Trophoblast cell (in vitro differentiated cells and primary cell): ENCODE data around the gene ATM.

Source experiments
- DNase-seq, 2 donors: peaks; one replicate each; pipeline ENCODE4 v3.0.0-alpha.2; 2016
- H2AFZ ChIP-seq: 2 replicates; pipeline ENCODE4 v1.6.1; 2013; ENCODE audit warnings: low read length, moderate library complexity, mild to moderate bottlenecking; ENCODE audit not compliant: insufficient read depth, poor library complexity
- H2AK5ac ChIP-seq: 2 replicates; pipeline ENCODE4 v1.6.1; 2013; ENCODE audit warnings: mild to moderate bottlenecking, low read length
- H2BK120ac ChIP-seq: 2 replicates; pipeline ENCODE4 v1.6.1; 2013; ENCODE audit warnings: low read length, mild to moderate bottlenecking, moderate library complexity; ENCODE audit not compliant: insufficient read depth, poor library complexity
- H2BK12ac ChIP-seq: 2 replicates; pipeline ENCODE4 v1.6.1; 2013; ENCODE audit warnings: mild to moderate bottlenecking, low read length, moderate library complexity
- H2BK5ac ChIP-seq: 2 replicates; pipeline ENCODE4 v1.6.1; 2013; ENCODE audit warnings: low read length, low read depth, moderate library complexity, mild to moderate bottlenecking; ENCODE audit not compliant: poor library complexity
- H3K14ac ChIP-seq: 2 replicates; pipeline ENCODE4 v1.6.1; 2013; ENCODE audit warnings: mild to moderate bottlenecking, low read length
- H3K18ac ChIP-seq: 2 replicates; pipeline ENCODE4 v1.6.1; 2013; ENCODE audit warnings: mild to moderate bottlenecking, low read length
- H3K23ac ChIP-seq: 2 replicates; pipeline ENCODE4 v1.6.1; 2013; ENCODE audit warnings: low read length
- H3K27ac ChIP-seq: 2 replicates; pipeline ENCODE4 v1.5.1; 2013; ENCODE audit warnings: low read depth, mild to moderate bottlenecking, inconsistent platforms, low read length, moderate library complexity
- H3K27me3 ChIP-seq: 2 replicates; pipeline ENCODE4 v1.6.1; 2013; ENCODE audit warnings: inconsistent platforms, mild to moderate bottlenecking, low read length, moderate library complexity; ENCODE audit not compliant: insufficient read depth
- H3K36me3 ChIP-seq, 2 experiments: 1 replicate in 1 of 2; 2 replicates in 1 of 2; pipeline ENCODE4 v1.6.1; 2013; ENCODE audit warnings: low read length in 2 of 2, mild to moderate bottlenecking in 2 of 2, moderate library complexity in 1 of 2; ENCODE audit not compliant: insufficient read depth in 2 of 2, control insufficient read depth in 1 of 2
- H3K4ac ChIP-seq: 2 replicates; pipeline ENCODE4 v1.6.1; 2013; ENCODE audit warnings: low read depth, mild to moderate bottlenecking, low read length, moderate library complexity
- H3K4me1 ChIP-seq, 2 experiments: 1 replicate in 1 of 2; 2 replicates in 1 of 2; pipeline ENCODE4 v1.6.1; 2013; ENCODE audit warnings: low read length in 2 of 2, mild to moderate bottlenecking in 2 of 2, moderate library complexity in 1 of 2; ENCODE audit not compliant: insufficient read depth in 2 of 2, control insufficient read depth in 1 of 2
- H3K4me2 ChIP-seq: 2 replicates; pipeline ENCODE4 v1.6.1; 2013; ENCODE audit warnings: inconsistent platforms, mild to moderate bottlenecking, low read length, moderate library complexity
- H3K4me3 ChIP-seq: 2 replicates; pipeline ENCODE4 v1.5.1; 2013; ENCODE audit warnings: mild to moderate bottlenecking, low read depth, low read length, inconsistent platforms
- H3K79me1 ChIP-seq: one replicate; pipeline ENCODE4 v1.6.1; 2013; ENCODE audit warnings: low read length
- H3K79me2 ChIP-seq: 2 replicates; pipeline ENCODE4 v1.6.1; 2013; ENCODE audit warnings: low read length, mild to moderate bottlenecking; ENCODE audit not compliant: control insufficient read depth, insufficient read depth, poor library complexity
- H3K9ac ChIP-seq: 2 replicates; pipeline ENCODE4 v1.6.1; 2013; ENCODE audit warnings: mild to moderate bottlenecking, low read length
- H3K9me3 ChIP-seq: 2 replicates; pipeline ENCODE4 v1.6.1; 2013; ENCODE audit warnings: low read depth, mild to moderate bottlenecking, control low read depth, inconsistent platforms, low read length; ENCODE audit not compliant: insufficient read depth
- H4K12ac ChIP-seq: 2 replicates; pipeline ENCODE4 v1.6.1; 2013; ENCODE audit warnings: low read depth, mild to moderate bottlenecking, low read length, moderate library complexity
- H4K8ac ChIP-seq: 2 replicates; pipeline ENCODE4 v1.6.1; 2013; ENCODE audit warnings: low read depth, mild to moderate bottlenecking, low read length, moderate library complexity
- H4K91ac ChIP-seq: one replicate; pipeline ENCODE4 v1.6.1; 2013; ENCODE audit warnings: low read depth, mild to moderate bottlenecking, low read length, moderate library complexity
- WGBS: extraction: QIAGEN DNeasy Blood & Tissue Kit; methylation state at CpG from one replicate; pipeline ENCODE4 v1.1.7; 2013; ENCODE audit warnings: missing lambda C conversion rate; ENCODE audit not compliant: insufficient read length, insufficient coverage; ENCODE audit errors: extremely low coverage; 5-methylcytosine and 5-hydroxymethylcytosine counted together

Gene ATM

DNA sequence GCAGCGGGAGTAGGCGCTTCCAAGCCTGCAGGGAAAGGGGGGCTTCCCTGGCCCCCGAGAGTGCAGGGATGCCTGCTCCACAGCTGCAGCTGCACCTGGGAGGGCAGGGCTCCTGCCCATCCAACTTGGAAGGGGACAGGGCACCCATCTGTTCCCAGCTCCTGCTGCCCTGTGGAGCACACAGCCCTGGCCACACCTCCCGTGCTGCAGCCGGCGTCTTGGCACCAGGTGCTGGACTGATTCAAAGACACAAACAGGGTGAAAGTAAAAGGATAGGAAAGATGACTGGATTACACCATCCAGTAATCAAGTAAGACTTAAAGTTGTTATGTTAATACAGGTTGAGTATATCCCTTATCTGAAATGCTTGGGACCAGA lies 15.2 kb upstream of the ATM start:
- no peak overlapping the region for H4K8ac ChIP-seq

DNA sequence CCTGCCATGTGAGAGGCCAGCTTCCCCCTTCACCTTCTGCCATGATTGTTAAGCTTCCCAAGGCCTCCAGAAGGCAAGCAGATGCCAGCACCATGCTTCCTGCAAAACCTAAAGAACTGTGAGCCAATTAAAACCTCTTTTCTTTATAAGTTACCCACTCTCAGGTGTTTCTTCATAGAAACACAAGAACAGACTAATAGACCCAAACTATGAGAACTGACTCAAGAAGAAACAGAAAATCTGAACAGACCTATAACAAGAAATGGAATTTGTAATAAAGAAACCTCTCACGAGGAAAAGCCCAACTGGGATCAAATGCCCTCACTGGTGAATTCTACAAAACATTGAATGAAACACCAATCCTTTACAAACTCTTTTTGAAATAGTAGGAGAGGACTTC lies 12.4 kb upstream of the ATM start:
- no CpG with 5 or more reads among the region's 1 CpG for WGBS
- Histone ChIP-seq H2AK5ac (no peak overlapping the region), H2BK5ac (no peak overlapping the region)

More for the DNA sequence above, 15.2 kb upstream of the ATM start:
- H2BK12ac ChIP-seq: no peak overlapping the region
- H3K79me1 ChIP-seq: peaks cover 1% of the 10 kb centered on the region
- peaks cover 30 to 43% of the 10 kb centered on the region in 2 experiments for H3K36me3 ChIP-seq
- no peak for DNase-seq
- H2BK5ac ChIP-seq: no peak overlapping the region
- no peak overlapping the region for H3K9ac ChIP-seq
- H3K4me1 ChIP-seq: peaks cover 5 to 9% of the 10 kb centered on the region in 2 experiments
- H2AFZ ChIP-seq: no peak overlapping the region
- no peak overlapping the region for H3K23ac ChIP-seq
- no peaks in the 10 kb centered on the region for H3K79me2 ChIP-seq
- H3K18ac ChIP-seq: no peak overlapping the region
- no peak overlapping the region for H4K91ac ChIP-seq
- no peak overlapping the region for H2BK120ac ChIP-seq
- no peak overlapping the region for H3K4me2 ChIP-seq
- H3K4ac ChIP-seq: no peak overlapping the region
- H3K27ac ChIP-seq: no peak overlapping the region
- H3K14ac ChIP-seq: no peak overlapping the region
- no peak overlapping the region for H2AK5ac ChIP-seq
- WGBS: no CpG with 5 or more reads among the region's 6 CpGs
- no peak overlapping the region for H3K4me3 ChIP-seq
- H3K9me3 ChIP-seq: peaks cover 13% of the 10 kb centered on the region
- no peak overlapping the region for H4K12ac ChIP-seq
- H3K27me3 ChIP-seq: no peaks in the 10 kb centered on the region

DNA sequence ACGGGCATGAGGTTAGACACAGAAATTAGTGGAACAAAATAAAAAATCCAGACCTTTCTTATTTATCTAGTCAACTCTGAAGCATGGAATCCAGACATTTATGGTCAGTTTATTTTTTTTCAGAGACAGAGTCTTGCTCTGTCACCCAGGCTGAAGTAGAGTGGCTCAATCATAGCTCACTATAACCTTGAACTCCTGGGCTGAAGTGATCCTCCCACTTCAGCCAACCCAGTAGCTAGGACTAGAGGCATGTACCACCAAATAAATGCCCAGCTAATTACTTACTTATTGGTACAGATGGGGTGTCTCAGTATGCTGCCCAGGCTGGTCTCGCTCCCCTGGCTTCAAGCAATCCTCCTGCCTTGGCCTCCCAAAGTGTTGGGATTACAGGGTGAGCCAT lies 9.1 kb upstream of the ATM start:
- Histone ChIP-seq H3K9ac (no peak overlapping the region), H3K79me2 (peaks cover 2% of the 10 kb centered on the region), H2AK5ac (no peak overlapping the region), H2BK5ac (no peak overlapping the region), H3K27me3 (no peaks in the 10 kb centered on the region), H2AFZ (no peak overlapping the region), H2BK120ac (no peak overlapping the region), H3K4me1 (peaks cover 0 to 2% of the 10 kb centered on the region in 2 experiments), H3K18ac (no peak overlapping the region), H2BK12ac (no peak overlapping the region), H3K4me2 (no peak overlapping the region), H3K27ac (no peak overlapping the region), H3K14ac (no peak overlapping the region), H3K4ac (no peak overlapping the region), H3K79me1 (no peaks in the 10 kb centered on the region), H4K8ac (peak overlapping the region; percentile 28), H3K23ac (no peak overlapping the region), H3K9me3 (peaks cover 2% of the 10 kb centered on the region), H4K12ac (no peak overlapping the region), H3K36me3 (peaks cover 8 to 14% of the 10 kb centered on the region in 2 experiments), H3K4me3 (no peak overlapping the region), H4K91ac (no peak overlapping the region)
- DNase-seq: no peak
- WGBS: no CpG with 5 or more reads among the region's 2 CpGs

More for the DNA sequence above, 12.4 kb upstream of the ATM start:
- no peak overlapping the region for H4K91ac ChIP-seq
- H3K4me3 ChIP-seq: no peak overlapping the region
- no peak overlapping the region for H3K14ac ChIP-seq
- H3K4me1 ChIP-seq: peaks cover 0 to 2% of the 10 kb centered on the region in 2 experiments
- H3K9ac ChIP-seq: no peak overlapping the region
- H3K27ac ChIP-seq: no peak overlapping the region
- H3K9me3 ChIP-seq: peaks cover 10% of the 10 kb centered on the region
- H2BK12ac ChIP-seq: no peak overlapping the region
- no peaks in the 10 kb centered on the region for H3K79me1 ChIP-seq
- no peaks in the 10 kb centered on the region for H3K27me3 ChIP-seq
- no peak overlapping the region for H3K23ac ChIP-seq
- no peak overlapping the region for H3K18ac ChIP-seq
- H4K8ac ChIP-seq: no peak overlapping the region
- no peak overlapping the region for H2BK120ac ChIP-seq
- no peak overlapping the region for H3K4ac ChIP-seq
- no peaks in the 10 kb centered on the region for H3K79me2 ChIP-seq
- no peak overlapping the region for H3K4me2 ChIP-seq
- peaks cover 30 to 37% of the 10 kb centered on the region in 2 experiments for H3K36me3 ChIP-seq
- no peak for DNase-seq
- no peak overlapping the region for H2AFZ ChIP-seq
- no peak overlapping the region for H4K12ac ChIP-seq

DNA sequence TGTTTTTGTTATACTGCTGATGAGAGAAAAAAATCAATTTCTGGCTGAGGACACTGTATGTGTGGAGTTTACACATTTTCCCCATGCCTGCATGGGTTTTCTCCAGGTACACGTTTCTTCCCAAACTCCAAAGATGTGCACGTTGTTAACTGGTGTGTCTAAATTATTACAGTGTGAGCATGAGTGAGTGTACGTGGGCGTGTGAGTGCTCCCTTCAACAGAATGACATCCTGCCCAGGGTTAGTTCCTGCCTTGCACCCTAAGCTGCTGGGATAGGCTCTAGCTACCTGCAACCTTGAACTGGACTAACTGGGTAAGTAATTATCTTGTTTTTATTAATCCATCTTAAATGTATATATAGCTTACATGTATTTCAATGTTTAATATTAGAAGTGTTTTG lies 5.9 kb upstream of the ATM start:
- Histone ChIP-seq H3K36me3 (peaks cover 2 to 3% of the 10 kb centered on the region in 2 experiments), H2AK5ac (no peak overlapping the region), H3K9ac (no peak overlapping the region), H3K27ac (no peak overlapping the region), H3K27me3 (no peaks in the 10 kb centered on the region), H4K91ac (no peak overlapping the region), H3K4me3 (no peak overlapping the region), H2BK12ac (no peak overlapping the region), H2BK5ac (no peak overlapping the region), H3K79me2 (peaks cover 6% of the 10 kb centered on the region), H3K4me1 (peaks cover 0 to 4% of the 10 kb centered on the region in 2 experiments), H3K23ac (no peak overlapping the region), H4K8ac (no peak overlapping the region), H3K79me1 (peaks cover 4% of the 10 kb centered on the region), H3K4me2 (no peak overlapping the region), H3K4ac (no peak overlapping the region), H3K14ac (no peak overlapping the region), H3K18ac (no peak overlapping the region), H4K12ac (no peak overlapping the region), H3K9me3 (no peaks in the 10 kb centered on the region), H2AFZ (no peak overlapping the region), H2BK120ac (no peak overlapping the region)
- whole genome bisulfite sequencing: no CpG with 5 or more reads among the region's 4 CpGs
- DNase-seq: no peak
